H1 (cell line): Measurements from ENCODE around the gene PDE4D. TPM values are rescaled to one million over a fixed set of nuclear protein-coding genes. Genes with fewer than 3 reads are reported as not detected.

Experiments used
- CBX5 ChIP-seq: fragments of 300-800, 300-1000 bp; sonication (generic); IDR thresholded peaks from 2 replicates; pipeline ENCODE4 v1.7.1; 2016; ENCODE audit warnings: antibody characterized with exemption, low read length, low read depth
- EGR1 ChIP-seq: IDR thresholded peaks from 2 replicates; pipeline ENCODE4 v1.6.1; 2011; ENCODE audit warnings: low read depth, low read length, borderline replicate concordance
- KDM1A ChIP-seq: fragments of 200-600, 300-600 bp; sonication (generic); IDR thresholded peaks from 2 replicates; pipeline ENCODE4 v1.7.1; 2016; ENCODE audit warnings: mild to moderate bottlenecking, low read length, borderline replicate concordance
- POLR2A ChIP-seq, 2 experiments: IDR thresholded peaks; 1 replicate in 1 of 2; 2 replicates in 1 of 2; pipeline ENCODE4 v1.6.1; 2011; ENCODE audit warnings: low read depth in 2 of 2, low read length in 2 of 2, mild to moderate bottlenecking in 2 of 2; ENCODE audit errors: control extremely low read depth in 1 of 2
- POLR2AphosphoS5 ChIP-seq: IDR thresholded peaks from 2 replicates; pipeline ENCODE4 v1.6.1; 2011; ENCODE audit warnings: low read depth, low read length
- SAP30 ChIP-seq: fragments of 300-600 bp; sonication (generic); IDR thresholded peaks from 2 replicates; pipeline ENCODE4 v1.7.1; 2012; ENCODE audit warnings: low read length, moderate library complexity, mild to moderate bottlenecking, inconsistent platforms; ENCODE audit not compliant: insufficient read depth, insufficient replicate concordance
- SIRT6 ChIP-seq: IDR thresholded peaks from one replicate; pipeline ENCODE4 v1.7.1; 2012; ENCODE audit warnings: low read length, inconsistent platforms
- SIX5 ChIP-seq: IDR thresholded peaks from 2 replicates; pipeline ENCODE4 v1.6.1; 2011; ENCODE audit warnings: mild to moderate bottlenecking, low read depth, low read length
- TEAD4 ChIP-seq: IDR thresholded peaks from 2 replicates; pipeline ENCODE4 v1.6.1; 2012; ENCODE audit warnings: low read depth, low read length, inconsistent platforms, mixed read lengths
- polyA plus RNA-seq, 7 experiments: library from polyadenylated mRNA; depleted of rRNA in 3 of 7; stranded (reverse) in 5 of 7; unstranded in 2 of 7; fragments of >200 nt in 5 of 7; fragments of 200-250 nt in 2 of 7; gene quantifications; 1 replicate in 5 of 7; 2 replicates in 1 of 7; 4 replicates in 1 of 7; pipeline versions ENCODE4 v1.2.1 to v1.2.3, GENCODE V29; 2011 to 2013; ENCODE audit warnings: missing spikeins in 2 of 7, mixed read lengths in 2 of 7
- total RNA-seq: library from RNA; stranded (reverse); fragmentation: NEBNext Ultra II Directional; extraction: Animal tissue kit (Norgen Biotek cat#: 25700); gene quantifications from 2 replicates; pipeline ENCODE4 v1.2.1, GENCODE V29; 2021

Gene PDE4D
- total and polyA plus RNA-seq, 2 of the 8 experiments (the other 6 are each of a cell fraction or from before 2014, with no cell fraction given): 2.3 to 3.7 TPM

- TF ChIP-seq POLR2AphosphoS5 (no peak), SAP30 (no peak), TEAD4 (no peak), SIRT6 (no peak), POLR2A (IDR thresholded peaks at IDR 0.05; ENCODE audit: control extremely low read depth in 1 of 2, low read depth in 2 of 2, low read length in 2 of 2) (no peak), CBX5 (no peak), SIX5 (no peak), EGR1 (no peak), KDM1A (no peak)
Observed at GRCh38 chr5:59066367-59067163, 827.0 kb downstream of the PDE4D start (continued).
